HuH-7 (cell line): ENCODE measurements around the gene NANS.
"Not testable (repeated sequence)": the region's sequence is repeated elsewhere in the genome, so short reads cannot be mapped to it uniquely, and the experiment has no call there.

Source experiments
- DNase-seq: peaks from one replicate; pipeline ENCODE4 v3.0.0; 2011; ENCODE audit warnings: low spot score

Gene NANS, protein sequence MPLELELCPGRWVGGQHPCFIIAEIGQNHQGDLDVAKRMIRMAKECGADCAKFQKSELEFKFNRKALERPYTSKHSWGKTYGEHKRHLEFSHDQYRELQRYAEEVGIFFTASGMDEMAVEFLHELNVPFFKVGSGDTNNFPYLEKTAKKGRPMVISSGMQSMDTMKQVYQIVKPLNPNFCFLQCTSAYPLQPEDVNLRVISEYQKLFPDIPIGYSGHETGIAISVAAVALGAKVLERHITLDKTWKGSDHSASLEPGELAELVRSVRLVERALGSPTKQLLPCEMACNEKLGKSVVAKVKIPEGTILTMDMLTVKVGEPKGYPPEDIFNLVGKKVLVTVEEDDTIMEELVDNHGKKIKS

DNA sequence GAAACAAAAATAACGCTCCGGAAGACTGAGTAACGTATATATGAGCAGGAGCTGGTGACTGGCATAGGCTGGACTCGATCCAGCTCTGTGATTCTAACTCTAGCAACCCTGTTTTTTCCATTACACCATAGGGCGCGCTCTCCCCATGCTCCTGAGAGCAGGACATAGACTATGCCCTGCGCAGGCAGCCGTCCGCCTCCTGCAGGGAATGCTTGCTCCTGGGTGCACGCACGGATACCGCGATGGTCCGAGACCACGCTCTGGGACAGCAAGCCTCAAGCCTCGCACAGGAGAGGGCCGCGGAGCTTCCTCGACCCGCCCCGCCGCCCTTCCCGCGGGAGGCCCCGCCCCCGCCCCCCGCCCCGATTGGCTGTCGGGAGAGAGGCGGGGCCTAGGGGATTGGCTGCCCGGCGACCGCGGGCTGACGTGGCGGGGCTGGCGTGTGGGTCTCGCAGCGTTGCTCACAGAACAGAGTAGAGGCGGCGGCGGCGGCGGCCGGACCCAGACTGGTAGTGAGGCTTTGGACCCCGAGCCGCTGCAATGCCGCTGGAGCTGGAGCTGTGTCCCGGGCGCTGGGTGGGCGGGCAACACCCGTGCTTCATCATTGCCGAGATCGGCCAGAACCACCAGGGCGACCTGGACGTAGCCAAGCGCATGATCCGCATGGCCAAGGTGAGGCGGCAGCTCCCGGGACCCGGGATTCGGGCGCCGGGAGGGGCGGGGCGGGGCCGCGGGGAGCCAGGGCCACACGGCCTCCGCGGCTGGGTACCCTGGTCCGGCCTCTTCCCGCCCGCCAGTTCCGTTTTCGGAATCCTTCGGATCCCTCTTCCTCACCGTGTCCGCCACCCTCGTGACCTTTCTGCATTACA, at the start of gene NANS:
NANS (plus strand) TSS at position 464 of the 869 bp plus-strand sequence; CDS start at position 541, 77 bp downstream.
- DNase-seq, result peak; percentile 89

DNA sequence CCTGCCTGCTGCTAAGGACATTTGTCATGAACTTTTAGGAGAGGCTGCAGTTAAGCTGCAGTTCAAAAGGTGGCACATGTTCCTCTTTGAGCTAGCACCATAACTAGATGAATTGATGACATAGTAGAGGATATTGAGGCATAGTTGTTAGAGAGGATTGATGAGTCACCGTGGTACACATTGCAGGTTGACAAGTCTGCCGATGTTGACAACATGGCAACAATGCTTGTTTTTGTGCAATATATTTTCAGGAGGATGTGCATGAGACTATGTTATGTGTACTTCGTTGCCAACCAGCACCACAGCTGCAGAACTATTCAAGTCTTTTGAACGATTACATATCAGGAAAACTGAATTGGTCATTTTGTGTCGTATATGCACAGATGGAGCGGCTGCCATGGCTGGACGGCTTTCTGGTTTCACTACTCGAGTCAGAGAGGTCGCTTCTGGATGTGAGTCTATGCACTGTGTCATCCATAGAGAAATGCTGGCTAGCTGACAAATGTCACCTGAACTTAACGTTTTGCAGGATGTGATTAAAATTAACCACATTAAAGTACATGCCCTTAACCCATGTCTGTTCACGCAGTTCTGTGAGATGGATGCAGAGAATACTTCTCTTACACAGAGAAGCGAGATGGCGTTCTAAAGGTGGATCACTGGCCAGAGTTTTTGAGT, 49.1 kb upstream of the NANS start:
- DNase-seq, result no peak

DNA sequence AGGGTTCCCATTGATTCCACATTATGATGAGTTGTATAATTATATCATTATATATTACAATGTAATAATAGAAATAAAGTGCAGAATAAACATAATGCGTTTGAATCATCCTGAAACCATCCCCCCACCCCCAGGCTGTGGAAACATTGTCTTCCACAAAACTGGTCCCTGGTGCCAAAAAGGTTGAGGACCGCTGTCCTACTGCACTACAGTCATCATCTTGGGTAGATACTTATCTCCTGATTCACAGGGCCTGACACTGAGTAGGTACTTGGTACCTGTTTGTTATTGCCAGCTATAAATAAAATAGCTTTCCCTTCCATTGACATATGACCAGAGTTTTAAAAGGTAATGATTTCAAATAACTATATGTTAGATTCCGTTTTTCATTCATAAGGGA, 47.8 kb upstream of the NANS start:
- no peak for DNase-seq

DNA sequence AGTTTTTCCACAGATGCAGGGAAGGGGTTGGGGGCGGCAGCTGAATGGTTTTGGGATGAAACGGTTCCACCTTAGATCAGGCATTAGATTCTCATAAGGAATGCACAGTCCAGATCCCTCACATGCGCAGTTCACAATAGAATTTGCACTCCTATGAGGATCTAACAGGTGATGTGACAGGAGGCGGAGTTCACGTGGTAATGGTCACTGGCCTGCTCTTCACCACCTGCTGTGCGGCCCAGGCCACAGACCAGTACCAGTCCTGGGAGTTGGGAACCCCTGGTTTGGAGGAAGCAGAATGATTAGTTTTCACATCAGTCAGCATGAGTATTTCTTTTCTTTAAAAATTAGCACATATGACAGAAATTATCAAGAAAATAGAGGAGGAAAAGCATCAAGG, 47.1 kb upstream of the NANS start:
- DNase-seq, result no peak

DNA sequence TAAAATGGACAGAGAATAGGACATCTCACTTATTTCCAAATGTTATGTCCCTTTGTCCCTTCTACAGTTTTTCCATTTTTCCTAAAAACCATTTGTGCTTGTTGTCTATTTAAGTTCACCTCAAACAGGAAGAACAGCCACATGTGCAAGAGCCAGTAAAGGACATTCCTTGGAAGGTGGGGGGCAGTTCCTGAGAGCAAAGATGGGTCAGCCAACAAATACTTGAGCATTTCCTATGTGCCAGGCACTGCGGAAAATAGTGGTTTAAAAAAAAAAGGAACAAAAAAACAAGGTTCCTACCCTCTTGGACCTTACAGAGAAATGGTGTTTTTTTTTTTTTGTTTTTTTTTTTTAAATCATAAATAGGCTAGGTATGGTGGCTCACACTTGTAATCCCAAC, 46.6 kb upstream of the NANS start:
- DNase-seq, result no peak

DNA sequence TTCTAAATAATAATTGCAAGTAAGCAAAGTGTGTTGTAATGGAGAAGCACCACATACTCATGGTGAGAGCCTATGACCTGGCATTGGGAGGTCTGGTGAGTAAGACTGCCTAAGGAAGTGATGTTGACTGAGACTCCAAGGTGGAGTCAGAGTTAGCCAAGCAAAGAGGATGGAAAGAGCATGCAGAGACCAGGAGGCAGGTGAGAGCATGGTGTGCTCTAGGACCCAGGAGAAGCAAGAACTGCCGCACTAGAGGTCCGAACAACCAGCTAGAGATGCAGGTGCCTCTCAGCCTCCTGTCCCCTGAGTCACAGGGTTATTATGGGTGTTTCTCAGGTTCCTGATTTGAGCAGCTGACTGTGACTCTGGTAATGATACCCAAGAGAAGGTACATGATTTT, 46.1 kb upstream of the NANS start:
- no peak for DNase-seq

DNA sequence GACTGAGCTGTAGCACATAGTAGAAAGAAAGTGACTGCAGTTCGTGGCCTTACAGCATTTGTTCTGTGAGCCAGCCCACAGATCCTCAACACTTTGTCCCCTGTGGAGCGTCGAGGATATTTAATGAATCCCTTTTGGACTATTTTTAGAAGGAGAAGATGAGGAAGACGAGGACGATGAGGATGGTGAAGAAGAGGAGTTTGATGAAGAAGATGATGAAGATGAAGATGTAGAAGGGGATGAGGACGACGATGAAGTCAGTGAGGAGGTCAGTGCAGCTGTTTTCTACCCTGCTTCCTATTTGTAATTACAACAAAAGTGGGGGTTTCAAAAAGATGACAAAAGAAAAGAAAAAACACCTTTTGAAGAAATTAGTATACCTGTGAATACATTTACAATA, 45.4 kb upstream of the NANS start:
- no peak for DNase-seq

DNA sequence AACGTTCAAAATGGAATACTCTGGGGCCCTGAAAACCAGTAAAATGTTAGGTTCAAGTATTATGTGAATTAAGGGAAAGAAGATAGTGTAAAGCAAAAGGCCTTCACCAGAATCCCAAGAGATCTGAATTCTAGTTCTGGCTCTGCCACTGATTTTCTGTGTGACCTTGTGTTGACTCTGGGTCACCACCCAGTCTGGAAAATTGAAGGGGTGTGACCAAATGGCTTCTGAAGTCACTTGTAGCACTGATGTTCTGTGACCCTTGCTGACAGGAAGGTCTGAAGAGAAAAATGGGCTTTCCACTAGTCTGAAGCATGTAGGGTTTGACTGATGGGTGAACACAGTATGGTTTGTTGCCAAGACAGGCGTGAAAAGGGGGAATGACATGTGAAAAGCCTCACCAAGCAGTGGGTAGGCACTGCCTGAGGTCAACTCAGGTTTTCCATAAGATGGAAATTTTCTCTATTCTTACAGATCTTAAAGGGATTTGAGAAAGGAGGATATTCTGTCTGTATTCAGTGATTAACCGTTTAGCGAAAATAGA, 40.3 kb upstream of the NANS start:
- DNase-seq, result no peak

DNA sequence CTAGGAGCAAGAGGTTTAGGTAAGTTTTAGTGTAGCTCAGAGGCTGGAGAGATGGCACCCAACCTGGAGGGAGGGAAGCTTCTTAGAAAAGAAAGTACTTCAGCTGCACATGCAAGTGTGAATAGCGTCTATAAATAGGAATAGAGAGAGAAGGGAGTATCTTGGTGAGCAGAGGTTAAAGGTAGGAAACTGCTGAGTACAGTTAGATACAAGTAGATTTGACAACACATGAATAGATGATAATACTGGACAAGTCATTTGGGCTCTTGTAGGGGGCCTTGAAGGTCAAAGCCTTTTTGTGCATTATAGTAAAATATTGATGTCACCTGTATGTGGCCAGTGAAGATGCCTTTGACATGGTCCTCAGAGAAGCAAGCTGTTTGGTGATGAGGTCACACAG, 39.2 kb upstream of the NANS start:
- DNase-seq, result no peak

DNA sequence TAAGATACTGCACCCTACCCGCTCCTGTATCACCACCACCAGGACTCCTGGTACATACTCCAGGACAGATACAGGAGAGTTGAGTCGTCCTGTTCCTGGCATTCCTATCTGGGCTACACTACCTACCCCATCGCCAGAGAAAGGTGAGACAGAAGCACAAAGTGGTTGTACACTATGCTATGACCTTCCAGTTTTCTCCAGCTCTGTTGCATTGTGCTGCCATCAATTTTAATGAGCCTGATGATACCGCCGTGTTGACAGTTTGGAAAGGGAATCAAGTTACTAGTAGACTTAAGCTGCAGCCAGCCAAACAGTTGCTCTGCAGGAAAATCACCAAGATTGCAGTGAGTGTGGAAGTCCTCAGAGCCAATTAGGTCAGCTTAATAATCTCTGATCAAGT, 38.2 kb upstream of the NANS start:
- DNase-seq, result no peak

DNA sequence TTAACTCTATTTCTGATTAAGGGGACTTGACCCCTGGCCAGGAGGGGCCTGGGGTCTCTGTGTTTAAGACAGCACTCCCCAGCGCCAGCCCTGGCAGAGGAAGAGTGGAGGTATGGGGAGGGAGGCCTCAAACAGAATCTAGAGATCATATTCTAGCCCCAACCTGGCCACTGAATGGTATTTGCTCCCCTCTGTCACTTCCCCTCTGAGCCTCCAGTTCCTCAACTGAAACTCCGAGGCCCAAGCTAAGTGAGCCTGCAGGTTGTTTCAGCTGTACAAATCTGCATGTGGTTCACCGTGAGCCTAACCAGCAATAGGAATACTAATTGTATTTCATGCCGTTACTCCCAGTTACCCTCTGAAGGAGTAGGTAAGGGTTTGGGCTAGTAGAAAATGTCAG, 37.4 kb upstream of the NANS start:
- no peak for DNase-seq

DNA sequence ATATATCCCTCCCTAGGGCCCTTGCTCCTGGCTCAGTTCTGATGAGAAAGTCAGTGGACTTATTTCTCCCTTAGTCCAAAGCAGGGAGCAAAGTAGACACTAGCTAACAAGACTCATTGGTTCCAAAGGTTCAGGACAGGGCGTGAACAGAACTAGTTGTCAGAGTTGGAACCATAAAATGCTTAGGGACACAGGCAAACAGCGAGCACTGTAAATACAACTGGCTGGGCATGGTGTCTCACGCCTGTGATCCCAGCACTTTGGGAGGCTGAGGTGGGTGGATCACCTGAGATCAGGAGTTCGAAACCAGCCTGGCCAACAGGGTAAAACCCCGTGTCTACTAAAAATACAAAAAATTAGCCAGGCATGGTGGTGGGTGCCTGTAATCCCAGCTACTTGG, 36.7 kb upstream of the NANS start:
- not testable (repeated sequence) for DNase-seq

DNA sequence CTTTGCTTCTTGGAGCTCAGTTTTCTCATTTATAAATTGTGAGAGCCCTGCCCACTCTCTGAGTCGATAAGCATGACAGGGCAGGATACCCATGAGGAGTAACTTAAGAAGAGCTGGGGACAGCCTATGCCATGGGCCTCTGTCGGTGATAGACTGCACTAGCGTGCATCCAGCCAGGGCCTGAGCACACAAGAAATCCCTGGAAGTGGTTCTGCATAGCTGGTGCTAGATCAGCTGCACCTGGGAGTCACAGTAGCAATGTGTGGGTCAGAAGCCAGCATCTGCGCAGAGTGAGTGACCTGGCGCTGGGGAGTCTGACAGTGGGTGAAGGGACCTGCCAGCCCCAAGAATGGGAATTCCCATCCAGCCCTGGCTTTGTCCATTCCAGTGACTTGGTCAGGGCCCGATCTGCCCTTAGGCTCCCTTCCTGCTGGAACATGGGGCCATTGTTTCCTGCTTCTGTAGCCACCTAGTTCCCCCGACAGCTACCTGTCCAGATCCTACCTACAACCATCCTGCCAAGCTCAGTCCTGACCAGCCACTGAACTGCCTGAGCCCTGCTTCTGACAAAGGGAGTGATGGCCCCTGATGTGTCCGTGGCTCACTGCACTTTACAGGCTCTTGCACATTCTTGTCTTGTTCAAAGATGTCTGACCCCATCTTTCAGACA, 35.9 kb upstream of the NANS start:
- no peak for DNase-seq

DNA sequence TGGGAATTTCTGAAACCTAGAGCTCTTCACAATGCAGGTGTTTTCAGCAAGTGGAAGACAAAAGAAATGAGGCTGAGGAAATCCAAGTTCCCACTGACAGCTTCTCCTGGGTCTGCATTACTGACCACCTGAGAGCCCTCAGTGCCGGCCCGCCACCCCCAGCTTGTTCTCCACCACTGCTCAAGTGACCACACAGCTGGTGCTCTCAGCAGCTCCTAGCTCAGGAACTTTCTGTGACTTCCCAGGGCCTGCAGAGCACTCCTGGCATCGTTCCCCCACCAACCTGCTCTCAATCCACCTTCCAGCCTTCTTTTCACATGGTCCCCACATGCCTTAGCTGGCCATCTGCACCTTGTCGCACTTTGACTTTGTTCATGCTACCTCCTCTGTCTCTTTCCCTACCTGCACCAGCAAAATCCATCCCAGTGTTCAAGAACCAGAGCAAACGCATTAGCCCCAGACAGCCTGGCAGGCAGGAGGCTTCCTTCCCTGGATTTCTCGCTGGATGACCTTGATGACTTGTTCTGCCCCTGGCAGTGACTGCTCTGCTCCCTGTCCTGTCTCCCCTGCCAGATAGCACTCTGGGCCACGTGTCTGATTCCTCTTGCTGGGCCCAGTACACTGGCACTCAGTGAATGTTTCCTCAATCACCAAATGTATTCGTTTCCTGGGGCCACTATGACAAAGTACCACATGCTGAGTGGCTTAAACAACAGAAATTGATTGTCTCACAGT, 35.1 kb upstream of the NANS start:
- DNase-seq, result no peak

DNA sequence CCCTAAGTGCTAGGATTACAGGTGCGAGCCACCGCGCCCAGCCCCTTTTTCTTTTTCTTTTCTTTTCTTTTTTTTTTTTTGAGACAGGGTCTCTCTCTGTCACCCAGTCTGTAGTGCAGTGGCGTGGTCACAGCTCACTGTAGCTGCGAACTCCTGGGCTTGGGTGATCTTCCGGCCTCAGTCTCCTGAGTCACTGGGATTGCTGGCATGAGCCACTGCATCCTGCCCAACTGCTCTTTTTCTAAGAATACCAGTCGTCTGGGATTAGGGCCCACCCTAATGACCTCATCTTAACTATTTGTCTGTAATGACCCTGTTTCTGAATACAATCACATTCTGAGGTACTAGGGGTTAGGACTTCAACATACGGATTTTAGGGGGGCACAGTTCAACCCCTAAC, 34.1 kb upstream of the NANS start:
- no peak for DNase-seq

DNA sequence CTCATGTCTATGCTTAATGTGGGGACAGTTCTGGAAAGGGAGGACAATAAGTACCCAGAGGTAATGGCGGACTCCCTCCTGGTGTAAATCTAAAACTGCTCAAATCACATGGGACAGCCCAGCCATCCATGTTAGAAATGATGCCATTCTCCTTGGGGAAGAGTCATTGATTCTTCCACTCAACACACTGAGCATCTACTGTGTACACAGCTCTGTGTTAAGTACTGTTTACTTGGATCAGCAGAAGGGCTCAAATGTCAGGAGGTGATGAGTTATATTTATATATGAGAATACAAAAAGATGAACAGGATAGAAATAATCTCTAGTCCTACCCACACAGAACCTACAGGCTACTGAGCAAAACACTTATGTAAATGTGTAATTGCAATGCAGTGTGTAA, 31.8 kb upstream of the NANS start:
- no peak for DNase-seq

DNA sequence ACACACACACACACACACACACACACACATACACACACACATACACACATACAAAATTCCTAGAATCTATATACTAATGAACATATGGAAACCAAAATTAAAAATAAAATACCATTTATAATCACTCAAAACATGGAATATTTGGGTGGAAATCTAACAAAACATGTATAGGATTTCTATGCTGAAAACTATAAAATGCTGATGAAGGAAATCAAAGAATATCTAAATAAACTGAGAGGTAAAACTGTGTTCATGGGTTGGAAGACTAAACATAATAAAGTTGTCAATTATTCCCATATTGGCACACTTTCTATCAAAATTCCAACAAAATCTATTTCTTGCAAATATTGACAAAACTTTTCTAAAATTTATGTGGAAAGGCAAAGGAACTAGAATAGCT, 25.4 kb upstream of the NANS start:
- DNase-seq, result no peak

DNA sequence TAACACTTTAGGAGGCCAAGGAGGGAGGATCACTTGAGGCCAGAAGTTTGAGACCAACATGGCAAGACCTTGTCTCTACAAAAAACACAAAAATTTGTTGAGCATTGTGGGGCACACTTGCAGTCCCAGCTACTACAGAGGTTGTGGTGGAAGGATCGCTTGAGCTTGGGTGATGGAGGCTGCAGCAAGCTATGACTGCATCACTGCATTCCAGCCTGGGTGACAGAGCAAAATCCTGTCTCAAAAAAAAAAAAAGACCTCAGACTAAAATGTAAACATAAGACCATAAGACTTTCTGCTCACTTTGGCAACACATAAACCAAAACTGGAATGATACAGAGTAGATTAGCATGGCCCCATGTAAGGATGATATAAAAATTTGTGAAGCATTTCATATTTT, 24.6 kb upstream of the NANS start:
- no peak for DNase-seq

DNA sequence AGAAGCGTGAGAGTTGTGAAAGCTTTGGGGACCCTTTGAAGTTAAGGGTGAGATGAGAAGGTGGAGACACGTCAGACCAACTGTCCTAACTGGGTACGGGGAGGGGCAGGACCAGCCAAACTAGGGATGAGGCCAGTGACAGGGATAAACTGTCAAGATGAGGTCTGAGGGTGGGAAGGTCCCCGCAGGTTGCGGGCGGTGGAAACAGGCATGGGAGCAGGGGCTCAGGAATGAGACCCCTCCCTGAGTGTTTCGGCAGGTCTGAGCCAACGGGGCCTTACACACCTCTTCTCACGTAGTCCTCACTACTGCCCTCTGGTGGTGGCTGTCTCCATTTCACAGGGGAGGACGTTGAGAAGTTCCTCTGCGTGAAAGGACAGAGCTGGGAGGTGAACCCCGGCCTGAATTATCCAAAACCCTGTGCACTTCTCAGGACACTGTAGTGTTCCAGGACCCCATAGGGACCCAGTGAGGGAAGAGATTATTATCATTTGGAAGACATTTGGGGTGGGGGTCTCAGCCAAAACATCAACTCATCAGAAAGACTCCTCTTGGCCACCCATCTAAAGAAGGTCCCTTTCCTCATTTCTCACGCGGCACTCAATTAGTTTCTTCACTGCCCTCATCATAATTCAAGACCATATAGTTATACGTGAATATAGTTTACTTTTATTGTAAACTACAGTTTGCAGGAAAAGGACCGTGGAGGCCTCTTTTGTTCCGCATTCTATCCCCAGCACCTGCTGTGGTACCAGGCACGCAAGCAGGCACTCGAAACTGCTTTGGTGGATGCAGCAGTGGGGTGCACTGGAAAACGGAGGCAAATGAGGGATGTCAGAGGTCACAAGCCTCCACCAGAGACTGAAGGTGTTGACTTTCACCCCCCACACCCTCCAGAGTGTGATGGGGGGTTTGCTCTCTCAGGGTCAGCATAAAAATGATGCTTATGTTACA, 21.7 kb upstream of the NANS start:
- DNase-seq, result peak; percentile 71

DNA sequence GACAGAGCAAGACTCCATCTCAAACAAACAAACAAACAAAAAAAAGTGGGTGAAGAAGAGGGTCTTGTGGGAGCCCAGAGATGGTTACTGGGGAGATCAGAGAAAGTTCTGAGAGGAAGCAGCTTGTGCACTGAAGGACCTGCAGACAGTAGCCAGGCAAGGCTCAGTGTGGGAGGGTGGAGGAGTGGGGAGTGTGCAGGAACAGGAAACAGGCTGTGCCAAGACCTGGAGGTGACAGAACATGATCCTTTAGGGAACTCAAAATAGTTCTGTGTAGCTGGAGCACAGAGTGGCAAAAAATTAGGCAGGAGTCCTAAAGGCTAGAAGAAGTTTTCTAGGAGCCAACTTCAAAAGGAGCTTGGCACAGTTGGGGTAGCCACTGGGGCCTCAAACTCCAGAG, 19.2 kb upstream of the NANS start:
- DNase-seq, result no peak
